Activated CD4-positive, CD25-positive, alpha-beta regulatory T cell treated with anti-CD3 and anti-CD28 coated beads, Interleukin-2, amount 50 U/mL, for 16 hours (primary cell): ENCODE measurements around the gene PROK2.

ENCODE experiments used
- DNase-seq: peaks from one replicate; pipeline ENCODE4 v3.0.0-alpha.2; 2020; ENCODE audit warnings: low read depth, low spot score

Gene PROK2

DNA sequence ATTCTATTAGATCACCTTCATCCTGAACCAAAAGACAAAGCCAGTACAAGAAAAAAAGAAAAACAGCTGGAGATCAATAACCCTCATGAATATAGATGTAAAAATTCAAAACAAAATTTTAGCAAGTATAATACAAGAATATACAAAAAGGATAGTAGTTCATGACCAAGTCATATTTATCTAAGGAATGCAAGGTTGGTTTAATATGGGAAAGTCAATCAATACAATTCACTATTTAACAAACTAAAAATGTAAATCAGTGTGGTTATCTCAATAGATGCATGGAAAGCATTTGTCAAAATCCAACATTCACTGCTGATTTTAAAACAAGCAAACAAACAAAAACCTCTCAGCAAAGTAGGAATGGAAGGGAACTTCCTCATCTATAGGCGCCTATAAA lies 42.3 kb downstream of the PROK2 start:
- DNase-seq = no peak

DNA sequence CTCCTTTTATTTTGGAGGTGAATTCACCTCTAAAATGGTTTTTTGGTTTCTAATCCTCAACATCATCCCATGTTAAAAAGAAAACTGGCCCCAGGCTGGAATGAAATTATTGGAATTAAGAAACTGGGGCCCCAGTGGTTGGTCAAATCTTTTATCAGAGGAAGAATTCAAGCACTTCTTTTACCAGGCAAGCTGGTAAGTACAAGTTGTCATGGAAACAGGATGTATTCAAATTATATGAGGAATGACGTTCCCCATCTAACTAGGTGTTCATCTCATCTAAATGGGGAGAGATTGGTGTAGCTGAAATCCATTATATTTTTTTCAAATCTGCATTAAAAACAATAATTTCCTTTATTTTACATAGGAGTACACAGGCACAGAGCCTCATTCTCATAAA lies 50.1 kb downstream of the PROK2 start:
- no peak for DNase-seq

DNA sequence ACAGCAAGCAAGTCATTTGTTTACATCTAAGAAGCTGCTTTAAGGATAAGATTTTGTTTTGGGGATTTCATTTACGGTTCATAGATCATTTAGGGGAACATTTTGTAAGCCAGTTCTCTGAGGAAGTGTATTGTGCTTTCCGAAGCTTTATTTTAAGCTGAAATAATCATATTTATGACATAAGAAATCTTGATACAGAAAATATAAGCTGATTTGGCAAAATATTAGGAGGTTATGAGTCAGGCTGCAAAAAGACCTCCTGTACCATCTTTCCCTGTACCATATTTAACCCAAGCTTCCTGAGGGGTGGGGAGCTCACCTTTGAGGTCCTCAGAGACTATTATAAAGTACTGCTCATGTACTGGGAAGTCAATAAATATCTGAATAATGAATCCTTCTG lies 51.6 kb downstream of the PROK2 start:
- no peak for DNase-seq

DNA sequence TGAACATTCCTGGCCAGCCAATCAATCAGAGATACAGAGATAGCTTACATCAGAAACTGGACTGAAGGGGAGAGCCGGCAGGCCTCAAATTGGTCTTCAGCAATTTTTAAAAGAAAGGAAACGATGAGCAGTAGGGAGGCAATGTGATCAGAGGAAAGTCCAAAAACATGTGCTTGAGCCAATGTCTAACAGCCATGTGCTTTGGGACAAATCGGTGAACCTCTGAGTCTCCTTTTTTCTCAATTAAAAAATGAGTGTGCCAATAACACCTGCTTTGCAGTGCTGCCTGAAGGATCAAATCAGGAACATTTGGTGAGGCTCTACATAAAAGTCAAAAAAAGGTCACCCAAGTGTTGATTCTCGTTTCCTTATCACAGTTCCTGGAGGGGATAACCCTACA lies 52.3 kb downstream of the PROK2 start:
- DNase-seq = no peak

DNA sequence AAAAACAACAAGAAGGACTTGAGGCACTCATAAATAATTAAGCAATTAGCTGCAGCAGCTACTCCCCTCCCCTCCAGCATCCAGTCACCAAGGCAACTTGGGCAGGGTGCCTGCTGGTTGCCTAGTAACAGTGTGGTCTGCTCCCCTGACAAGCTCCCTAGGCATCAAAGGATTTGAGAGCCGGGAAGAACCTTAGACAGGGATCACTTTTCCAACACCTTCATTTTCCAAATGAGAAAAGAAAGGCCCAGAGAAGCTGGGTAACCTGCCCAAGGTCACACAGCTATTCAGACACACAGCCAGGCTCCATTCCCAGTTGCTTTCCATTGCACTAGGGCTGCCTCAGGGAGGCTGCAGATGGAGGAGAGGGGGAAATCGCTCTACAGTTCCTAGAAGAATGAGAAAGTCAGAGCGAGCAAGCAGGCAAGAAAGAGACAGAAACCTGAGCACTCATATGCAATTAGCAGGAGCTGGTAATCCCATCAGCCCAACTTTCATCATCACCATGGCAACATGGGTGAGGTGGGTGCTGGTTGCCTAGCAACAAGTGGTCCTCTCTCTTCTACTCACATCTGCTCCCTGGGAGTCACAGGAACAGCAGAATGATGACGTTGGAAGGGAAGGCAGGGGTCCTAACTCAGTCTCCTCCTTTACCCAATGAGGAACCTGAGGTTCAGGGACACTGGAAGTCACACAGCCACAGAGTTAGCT lies 56.2 kb downstream of the PROK2 start:
- DNase-seq = no peak

DNA sequence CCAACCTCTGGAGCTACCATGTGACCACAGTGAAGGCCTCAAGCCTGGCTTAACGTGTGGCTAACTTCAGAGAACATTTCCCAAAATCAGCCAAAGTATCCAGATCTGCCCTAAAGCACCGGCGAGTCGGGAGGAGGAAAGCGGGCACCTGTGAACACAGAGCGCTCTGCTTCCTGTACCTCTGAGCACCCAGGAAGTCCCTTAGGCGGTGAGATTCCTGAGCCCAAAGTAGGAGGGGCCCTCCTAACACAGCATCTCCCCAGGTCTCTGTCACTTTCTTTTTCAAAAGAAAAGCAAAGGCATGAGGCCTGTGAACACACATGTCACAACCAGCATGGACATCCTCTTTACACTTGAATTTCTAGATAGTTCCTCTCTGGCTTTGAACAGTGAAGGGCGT lies 58.8 kb downstream of the PROK2 start:
- DNase-seq = no peak

DNA sequence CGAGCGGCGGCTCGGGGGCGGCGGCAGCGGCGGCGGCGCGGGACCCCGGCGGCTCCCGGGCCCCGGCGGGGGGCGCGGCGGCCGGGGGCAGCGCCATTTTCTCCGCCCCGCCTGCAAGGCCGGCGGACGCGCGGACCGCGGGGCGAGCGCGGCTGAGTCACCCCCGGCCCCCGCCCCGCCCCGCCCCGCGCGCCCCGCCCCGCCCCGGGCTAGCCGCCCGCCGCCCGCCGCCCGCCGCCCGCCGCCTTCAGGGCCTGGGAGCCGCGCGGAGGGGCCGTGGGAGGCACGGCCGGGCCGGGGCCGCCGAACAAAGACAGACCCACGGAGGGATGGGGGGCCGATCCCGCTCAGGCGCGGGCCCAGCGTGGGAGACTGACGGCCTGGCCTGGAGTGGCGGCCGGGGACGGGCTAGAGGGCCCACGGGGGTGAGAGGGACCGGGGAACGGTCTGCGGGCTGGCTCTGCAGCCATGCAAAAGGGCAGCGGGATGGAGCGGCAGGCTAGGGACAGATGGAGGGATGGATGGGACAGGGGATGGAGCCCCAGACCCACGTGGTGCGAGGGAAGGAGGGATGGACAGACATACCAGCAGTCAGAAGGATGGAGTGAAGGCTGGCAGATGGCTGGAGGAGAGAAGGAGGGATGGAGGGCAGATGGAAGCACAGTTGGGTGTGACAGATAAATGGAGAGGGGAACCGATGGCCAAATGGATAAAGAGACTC lies 59.5 kb downstream of the PROK2 start, which contains the start of gene EIF4E3:
Gene EIF4E3, minus strand, starts transcription at position 132 of the 721 bp plus-strand sequence. Its CDS starts 35 bp downstream, at position 97.
- DNase-seq = no peak

DNA sequence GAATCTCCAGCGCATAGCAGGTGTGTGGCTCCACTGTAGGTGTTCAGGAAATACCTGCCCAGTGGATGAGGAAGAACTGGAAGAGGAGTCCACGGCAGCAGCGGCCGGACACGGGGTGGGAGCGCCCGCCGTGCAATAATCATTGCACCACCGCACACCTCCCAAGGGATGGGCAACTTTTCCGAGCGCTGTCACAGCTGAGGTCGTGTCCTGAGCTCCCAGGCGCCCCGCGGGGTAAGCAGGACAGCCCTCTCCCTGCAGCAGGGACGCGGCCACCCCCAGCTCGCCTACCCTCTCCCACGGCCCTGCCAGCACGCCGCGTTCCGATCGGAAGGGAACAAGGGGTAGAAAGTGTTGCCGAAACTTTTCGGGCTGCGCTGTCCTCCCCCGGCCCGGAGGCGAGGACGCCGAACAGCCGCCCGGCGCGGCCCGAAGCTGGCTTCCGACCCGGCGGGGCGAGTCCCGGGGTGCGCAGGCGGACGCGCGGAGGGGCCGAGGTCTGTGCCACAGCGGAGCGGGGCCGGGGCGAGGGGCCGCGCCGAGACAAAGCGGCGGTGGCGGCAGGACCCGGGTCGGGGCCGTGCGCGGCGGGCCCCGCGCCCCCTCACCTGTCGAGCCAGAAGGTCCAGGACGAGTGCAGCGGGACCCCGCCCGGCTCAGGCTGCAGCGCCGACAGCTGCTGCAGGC lies 60.2 kb downstream of the PROK2 start:
- DNase-seq = no peak

DNA sequence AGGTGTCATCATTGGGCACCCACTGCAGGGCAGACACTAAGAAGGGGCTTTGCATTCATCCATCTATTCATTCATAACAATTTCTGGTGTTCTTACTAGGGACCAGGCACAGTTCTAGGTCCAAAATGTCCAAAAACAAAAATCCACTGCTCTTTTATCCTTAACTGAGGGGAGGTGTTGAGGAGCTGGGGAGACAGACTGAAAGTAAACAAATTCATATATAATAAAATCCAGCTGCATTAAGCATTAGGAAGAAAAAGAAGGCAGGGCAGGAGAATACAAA lies 60.8 kb downstream of the PROK2 start:
- DNase-seq = no peak

DNA sequence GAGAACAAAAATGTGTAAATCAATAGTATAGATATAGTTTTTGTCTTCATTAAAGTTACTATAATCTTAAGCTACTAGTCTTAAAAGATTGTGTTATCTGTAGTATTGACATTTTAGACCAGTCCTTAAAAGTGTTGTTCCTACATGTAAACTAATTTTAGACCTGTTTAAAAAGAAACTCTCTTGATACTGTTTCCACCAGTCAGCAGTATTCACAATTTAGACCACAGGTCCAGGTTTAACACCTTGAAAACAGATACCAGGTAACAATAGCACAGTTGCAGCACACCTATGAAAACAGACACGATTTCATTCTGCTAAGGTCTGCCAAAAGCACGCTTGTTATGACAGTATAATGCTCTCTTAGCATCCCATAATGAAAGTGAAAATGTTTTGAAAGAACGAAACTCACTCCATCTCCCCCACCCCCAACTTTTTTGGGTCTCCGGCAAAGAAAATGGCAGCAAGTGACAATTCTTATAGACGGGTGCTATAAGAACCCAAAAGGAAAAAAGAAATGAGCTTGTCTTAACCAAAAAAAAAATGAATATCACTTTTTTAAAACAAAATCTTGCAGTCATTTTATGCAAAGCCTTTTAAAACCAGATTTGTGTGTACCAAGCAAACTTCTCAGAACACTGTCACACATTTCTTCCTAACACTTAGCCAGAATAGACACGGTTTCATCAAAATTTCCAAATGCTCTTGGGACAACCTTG lies 61.3 kb downstream of the PROK2 start:
- peak; percentile 50 for DNase-seq

DNA sequence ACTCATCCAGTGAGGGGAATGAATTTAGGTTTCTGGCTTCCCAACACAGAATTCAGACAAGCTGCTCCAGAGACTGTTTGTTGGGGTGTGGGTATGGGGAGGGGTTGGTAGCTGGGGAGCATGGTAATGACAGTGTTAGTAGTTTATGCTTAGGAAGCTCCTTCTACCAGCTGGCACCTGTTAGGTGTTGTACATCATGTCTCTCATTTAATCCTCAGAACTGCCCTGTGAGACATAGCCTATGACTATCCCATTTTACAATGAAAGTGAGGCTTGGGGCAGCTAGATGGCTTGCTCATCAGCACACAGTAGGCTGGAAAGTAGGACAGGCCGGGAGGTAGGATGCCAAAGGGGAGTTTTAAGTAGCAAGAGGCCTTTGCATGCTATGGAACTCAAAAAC lies 62.3 kb downstream of the PROK2 start:
- no peak for DNase-seq
